IMR-90 (cell line): ENCODE results near the gene LANCL1.

Source experiments
- BHLHE40 ChIP-seq: fragments of 150-350 bp; IDR thresholded peaks from 2 replicates; pipeline ENCODE4 v1.6.1; 2016; ENCODE audit warnings: mild to moderate bottlenecking, low read depth, low read length
- CEBPB ChIP-seq: IDR thresholded peaks from 2 replicates; pipeline ENCODE4 v1.6.1; 2012; ENCODE audit warnings: low read depth, low read length, improper control_type of control experiment
- CHD1 ChIP-seq: IDR thresholded peaks from 2 replicates; pipeline ENCODE4 v1.6.1; 2012; ENCODE audit warnings: low read depth, low read length, improper control_type of control experiment
- MAFK ChIP-seq: IDR thresholded peaks from 2 replicates; pipeline ENCODE4 v1.6.1; 2012; ENCODE audit warnings: low read depth, low read length, improper control_type of control experiment
- MAZ ChIP-seq: IDR thresholded peaks from 2 replicates; pipeline ENCODE4 v1.6.1; 2012; ENCODE audit warnings: low read depth, mild to moderate bottlenecking, low read length, improper control_type of control experiment, moderate library complexity, borderline replicate concordance
- MXI1 ChIP-seq: IDR thresholded peaks from 2 replicates; pipeline ENCODE4 v1.6.1; 2012; ENCODE audit warnings: low read depth, mild to moderate bottlenecking, low read length, moderate library complexity, borderline replicate concordance
- NFE2L2 ChIP-seq: fragments of 150-350 bp; IDR thresholded peaks from 2 replicates; pipeline ENCODE4 v1.6.1; 2016; ENCODE audit warnings: low read depth, mild to moderate bottlenecking, low read length
- POLR2A ChIP-seq: IDR thresholded peaks from 2 replicates; pipeline ENCODE4 v1.6.1; 2012; ENCODE audit warnings: mild to moderate bottlenecking, low read depth, low read length
- RAD21 ChIP-seq: IDR thresholded peaks from 2 replicates; pipeline ENCODE4 v1.6.1; 2012; ENCODE audit warnings: low read length, improper control_type of control experiment
- RCOR1 ChIP-seq: IDR thresholded peaks from 2 replicates; pipeline ENCODE4 v1.6.1; 2012; ENCODE audit warnings: mild to moderate bottlenecking, low read length, improper control_type of control experiment; ENCODE audit not compliant: insufficient replicate concordance
- SMC3 ChIP-seq: fragments of 150-350 bp; IDR thresholded peaks from 2 replicates; pipeline ENCODE4 v1.6.1; 2016; ENCODE audit warnings: low read depth, mild to moderate bottlenecking, antibody characterized with exemption, low read length, moderate library complexity
- TF ChIP-seq, protein P1 (sequence below): conservative IDR thresholded peaks from 2 replicates; pipeline ENCODE4 v1.5.1; 2012; ENCODE audit warnings: mild to moderate bottlenecking, low read depth, low read length, improper control_type of control experiment
- TF ChIP-seq, protein P2 (sequence below): fragments of 150-350 bp; IDR thresholded peaks from 2 replicates; pipeline ENCODE4 v1.6.1; 2017; ENCODE audit warnings: mild to moderate bottlenecking, antibody characterized with exemption, low read length, low read depth

DNA sequence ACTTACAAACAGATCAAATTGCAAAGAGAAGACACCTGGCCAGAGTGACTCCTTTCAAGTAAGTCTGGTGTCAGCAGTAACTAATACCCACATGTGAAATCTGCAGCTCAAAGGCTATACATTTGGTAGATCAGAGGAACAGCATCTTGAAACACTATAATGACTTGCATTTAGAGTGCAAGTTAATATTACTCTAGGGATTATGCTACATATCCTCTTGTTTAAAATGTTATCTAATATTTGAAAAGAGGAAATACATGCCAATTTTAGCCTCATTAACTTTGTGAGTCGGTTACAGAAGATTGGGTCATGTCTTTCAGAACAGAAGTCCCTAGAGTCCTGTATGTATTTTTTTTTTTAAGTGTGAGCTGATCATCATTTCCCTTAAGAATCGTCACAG lies 15.2 kb downstream of the LANCL1 start:
- TF ChIP-seq, protein P1, sequence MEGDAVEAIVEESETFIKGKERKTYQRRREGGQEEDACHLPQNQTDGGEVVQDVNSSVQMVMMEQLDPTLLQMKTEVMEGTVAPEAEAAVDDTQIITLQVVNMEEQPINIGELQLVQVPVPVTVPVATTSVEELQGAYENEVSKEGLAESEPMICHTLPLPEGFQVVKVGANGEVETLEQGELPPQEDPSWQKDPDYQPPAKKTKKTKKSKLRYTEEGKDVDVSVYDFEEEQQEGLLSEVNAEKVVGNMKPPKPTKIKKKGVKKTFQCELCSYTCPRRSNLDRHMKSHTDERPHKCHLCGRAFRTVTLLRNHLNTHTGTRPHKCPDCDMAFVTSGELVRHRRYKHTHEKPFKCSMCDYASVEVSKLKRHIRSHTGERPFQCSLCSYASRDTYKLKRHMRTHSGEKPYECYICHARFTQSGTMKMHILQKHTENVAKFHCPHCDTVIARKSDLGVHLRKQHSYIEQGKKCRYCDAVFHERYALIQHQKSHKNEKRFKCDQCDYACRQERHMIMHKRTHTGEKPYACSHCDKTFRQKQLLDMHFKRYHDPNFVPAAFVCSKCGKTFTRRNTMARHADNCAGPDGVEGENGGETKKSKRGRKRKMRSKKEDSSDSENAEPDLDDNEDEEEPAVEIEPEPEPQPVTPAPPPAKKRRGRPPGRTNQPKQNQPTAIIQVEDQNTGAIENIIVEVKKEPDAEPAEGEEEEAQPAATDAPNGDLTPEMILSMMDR = no peak
- TF ChIP-seq SMC3 = no peak
- no peak for TF ChIP-seq POLR2A
- no peak for TF ChIP-seq MAZ
- TF ChIP-seq CHD1 = no peak
- TF ChIP-seq, protein P2, sequence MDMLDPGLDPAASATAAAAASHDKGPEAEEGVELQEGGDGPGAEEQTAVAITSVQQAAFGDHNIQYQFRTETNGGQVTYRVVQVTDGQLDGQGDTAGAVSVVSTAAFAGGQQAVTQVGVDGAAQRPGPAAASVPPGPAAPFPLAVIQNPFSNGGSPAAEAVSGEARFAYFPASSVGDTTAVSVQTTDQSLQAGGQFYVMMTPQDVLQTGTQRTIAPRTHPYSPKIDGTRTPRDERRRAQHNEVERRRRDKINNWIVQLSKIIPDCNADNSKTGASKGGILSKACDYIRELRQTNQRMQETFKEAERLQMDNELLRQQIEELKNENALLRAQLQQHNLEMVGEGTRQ = no peak
- TF ChIP-seq RAD21 = no peak
- no peak for TF ChIP-seq MAFK
- TF ChIP-seq NFE2L2 = no peak
- TF ChIP-seq MXI1 = no peak
- TF ChIP-seq RCOR1 = no peak
- TF ChIP-seq BHLHE40 = no peak
- TF ChIP-seq CEBPB = no peak
